Naive thymus-derived CD4-positive, alpha-beta T cell (primary cell): ENCODE results near the gene ANO4. TPM values are rescaled to one million over a fixed set of nuclear protein-coding genes. Genes with fewer than 3 reads are reported as not detected.
"Not testable (repeated sequence)": the region's sequence is repeated elsewhere in the genome, so short reads cannot be mapped to it uniquely, and the experiment has no call there.

Experiments
- ATAC-seq: fragments of 150-1000 bp; cut with Tn5 transposase; 2 replicates; pipeline ENCODE4 v1.10.0; 2021; ENCODE audit warnings: mild to moderate bottlenecking, moderate library complexity
- CTCF ChIA-PET: fragments of 350-600 bp; sonication (Branson Sonifier 250); formaldehyde crosslinking; loops from one replicate; lab custom pipeline; 2021; ENCODE audit warnings: antibody characterized with exemption; lab: Charles Lee
- POLR2A ChIA-PET: fragments of 350-600 bp; sonication (Branson Sonifier 250); formaldehyde crosslinking; loops from one replicate; lab custom pipeline; 2021; ENCODE audit warnings: antibody characterized with exemption, inconsistent platforms; lab: Charles Lee
- DNase-seq, 9 donors: peaks; one replicate each; pipeline versions ENCODE4 v3.0.0 to v3.0.0-alpha.2; 2020 to 2022; ENCODE audit warnings: mixed read lengths in 1 of 9
- H3K27ac ChIP-seq: one replicate; pipeline ENCODE4 v1.7.0; 2013; ENCODE audit warnings: mild to moderate bottlenecking, low read depth, low read length, moderate library complexity
- H3K27me3 ChIP-seq, 2 donors: one replicate each; pipeline ENCODE4 v1.7.0; 2013; ENCODE audit warnings: low read length in 2 of 2, mild to moderate bottlenecking in 2 of 2, moderate library complexity in 2 of 2; ENCODE audit not compliant: control insufficient read depth in 2 of 2, insufficient read depth in 2 of 2
- H3K36me3 ChIP-seq, 3 experiments: 1 replicate in 2 of 3; 2 replicates in 1 of 3; pipeline ENCODE4 v1.7.0; 2013; ENCODE audit warnings: low read length in 3 of 3, mild to moderate bottlenecking in 3 of 3, moderate library complexity in 1 of 3; ENCODE audit not compliant: insufficient read depth in 3 of 3, control insufficient read depth in 2 of 3
- H3K4me1 ChIP-seq, 2 donors: one replicate each; pipeline ENCODE4 v1.7.0; 2013; ENCODE audit warnings: low read length in 2 of 2, mild to moderate bottlenecking in 2 of 2, moderate library complexity in 1 of 2; ENCODE audit not compliant: control insufficient read depth in 2 of 2, insufficient read depth in 2 of 2
- H3K4me3 ChIP-seq: 2 replicates; pipeline ENCODE4 v1.7.0; 2013; ENCODE audit warnings: mild to moderate bottlenecking, low read length
- H3K9me3 ChIP-seq, 3 experiments: 1 replicate in 2 of 3; 2 replicates in 1 of 3; pipeline ENCODE4 v1.7.0; 2013; ENCODE audit warnings: low read length in 3 of 3; ENCODE audit not compliant: control insufficient read depth in 2 of 3
- H3K27ac Mint-ChIP-seq, 9 donors: one replicate each; pipeline ENCODE4 v1.8.0; 2020 to 2022; ENCODE audit warnings: mixed read lengths in 9 of 9, mild to moderate bottlenecking in 8 of 9, moderate library complexity in 5 of 9, inconsistent platforms in 2 of 9
- H3K27me3 Mint-ChIP-seq, 5 donors: one replicate each; pipeline ENCODE4 v1.8.0; 2021 to 2022; ENCODE audit warnings: mixed read lengths in 5 of 5, mild to moderate bottlenecking in 1 of 5
- H3K36me3 Mint-ChIP-seq, 5 donors: one replicate each; pipeline ENCODE4 v1.8.0; 2020 to 2022; ENCODE audit warnings: mixed read lengths in 5 of 5, mild to moderate bottlenecking in 3 of 5, inconsistent platforms in 1 of 5
- H3K4me1 Mint-ChIP-seq, 7 donors: one replicate each; pipeline ENCODE4 v1.8.0; 2020 to 2022; ENCODE audit warnings: mixed read lengths in 7 of 7, mild to moderate bottlenecking in 3 of 7, inconsistent platforms in 1 of 7
- H3K4me3 Mint-ChIP-seq, 10 donors: one replicate each; pipeline ENCODE4 v1.8.0; 2020 to 2022; ENCODE audit warnings: mild to moderate bottlenecking in 10 of 10, mixed read lengths in 10 of 10, moderate library complexity in 6 of 10, inconsistent platforms in 2 of 10
- H3K9me3 Mint-ChIP-seq, 11 donors: one replicate each; pipeline ENCODE4 v1.8.0; 2020 to 2022; ENCODE audit warnings: mixed read lengths in 11 of 11, mild to moderate bottlenecking in 4 of 11, inconsistent platforms in 1 of 11, moderate library complexity in 1 of 11
- intact Hi-C, 2 donors: fragments of 100-400 bp; cut with micrococcal nuclease; formaldehyde crosslinking; loops; one replicate each; pipeline ENCODE4 v1.15.1; 2023
- polyA plus RNA-seq, 2 donors: library from polyadenylated mRNA; unstranded; fragments of 300-500 nt; fragmentation: Illumina TruSeq; gene quantifications; one replicate each; pipeline ENCODE4 v1.2.3, GENCODE V29; 2021
- total RNA-seq, 6 experiments: library from RNA in 5 of 6; stranded (reverse) in 5 of 6; gene quantifications; 1 replicate in 5 of 6; 2 replicates in 1 of 6; pipeline ENCODE4 v1.2.3 and lab custom pipeline; 2021 to 2026

Gene ANO4
- total and polyA plus RNA-seq, 7 experiments from 2014 or later: not detected

DNA sequence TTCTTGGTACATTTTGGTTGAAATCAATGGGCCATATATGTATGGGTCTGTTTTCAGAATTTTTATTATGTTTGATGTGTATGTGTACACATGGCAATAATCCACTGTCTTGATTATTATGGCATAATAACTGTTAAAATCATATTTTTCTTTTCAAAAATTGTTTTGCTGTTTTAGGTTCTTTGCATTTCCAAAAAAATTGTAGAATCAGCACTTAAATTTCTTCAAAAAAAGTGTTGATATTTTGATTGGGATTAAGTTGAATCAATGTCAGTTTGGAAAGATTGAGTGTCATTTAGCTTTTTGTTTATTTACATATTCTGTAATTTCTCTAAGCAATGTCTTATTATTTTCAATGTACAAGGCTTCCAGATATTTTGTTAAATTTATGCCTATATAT, 261.4 kb downstream of the ANO4 start:
- POLR2A ChIA-PET: no interaction called here
- CTCF ChIA-PET: no interaction called here
- intact Hi-C loops: no loop called here

DNA sequence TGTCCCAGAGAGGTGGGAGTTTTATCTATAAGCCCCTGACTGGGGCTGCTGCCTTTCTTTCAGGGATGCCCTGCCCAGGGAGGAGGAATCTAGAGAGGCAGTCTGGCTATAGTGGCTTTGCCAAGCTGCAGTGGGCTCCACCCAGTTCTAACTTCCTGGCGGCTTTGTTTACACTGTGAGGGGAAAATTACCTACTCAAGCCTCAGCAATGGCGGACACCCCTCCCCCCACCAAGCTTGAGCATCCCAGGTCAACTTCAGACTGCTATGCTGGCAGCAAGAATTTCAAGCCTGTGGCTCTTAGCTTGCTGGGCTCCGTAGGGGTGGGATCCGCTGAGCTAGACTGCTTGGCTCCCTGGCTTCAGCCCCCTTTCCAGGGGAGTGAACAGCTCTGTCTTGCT, 267.9 kb downstream of the ANO4 start:
- H3K27ac ChIP-seq, POLR2A ChIA-PET, H3K36me3 ChIP-seq, H3K27ac Mint-ChIP-seq, H3K36me3 Mint-ChIP-seq, ATAC-seq, H3K4me1 Mint-ChIP-seq, H3K27me3 ChIP-seq, intact Hi-C loops, H3K4me3 Mint-ChIP-seq, CTCF ChIA-PET, H3K4me3 ChIP-seq, H3K4me1 ChIP-seq, H3K9me3 ChIP-seq, DNase-seq: not testable (repeated sequence)
- Mint-ChIP-seq H3K27me3 (peaks cover 0 to 20% (median 5%) of the 10 kb centered on the region in 5 donors), H3K9me3 (peaks cover 0 to 25% (median 9%) of the 10 kb centered on the region in 11 donors)

More for the DNA sequence above, 261.4 kb downstream of the ANO4 start:
- Histone ChIP-seq H3K4me1 (no peaks in the 10 kb centered on the region), H3K27ac (no peak overlapping the region), H3K36me3 (no peaks in the 10 kb centered on the region), H3K27me3 (no peaks in the 10 kb centered on the region), H3K4me3 (no peak overlapping the region), H3K9me3 (no peaks in the 10 kb centered on the region)
- no peaks in the 10 kb centered on the region for H3K27me3 Mint-ChIP-seq
- no peaks in the 10 kb centered on the region for H3K36me3 Mint-ChIP-seq
- H3K4me3 Mint-ChIP-seq: no peak overlapping the region
- ATAC-seq (no peak), DNase-seq (no peak)
- no peak overlapping the region for H3K27ac Mint-ChIP-seq
- H3K4me1 Mint-ChIP-seq: no peaks in the 10 kb centered on the region
- peaks cover 0 to 20% (median 10%) of the 10 kb centered on the region in 11 donors for H3K9me3 Mint-ChIP-seq

DNA sequence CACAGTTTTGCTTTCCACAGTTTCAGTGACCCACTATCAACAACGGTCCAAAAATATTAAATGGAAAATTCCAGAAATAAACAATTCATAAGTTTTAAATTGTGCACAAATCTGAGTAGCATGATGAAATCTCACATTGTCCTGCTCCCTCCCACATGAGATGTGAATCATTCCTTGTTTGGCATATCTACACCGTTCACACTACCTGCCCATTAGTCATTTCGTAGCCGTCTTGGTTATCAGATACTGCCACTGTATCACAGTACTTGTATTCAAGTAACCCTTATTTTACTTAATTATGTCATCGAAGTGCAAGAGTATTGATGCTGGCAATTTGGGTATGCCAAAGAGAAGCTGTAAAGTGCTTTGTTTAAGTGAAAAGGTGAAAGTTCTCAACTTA, 270.1 kb downstream of the ANO4 start:
- Mint-ChIP-seq H3K27ac (no peak overlapping the region), H3K9me3 (peaks cover 0 to 16% (median 4%) of the 10 kb centered on the region in 11 donors), H3K4me1 (no peaks in the 10 kb centered on the region), H3K4me3 (no peak overlapping the region), H3K36me3 (no peaks in the 10 kb centered on the region), H3K27me3 (peaks cover 0 to 20% (median 5%) of the 10 kb centered on the region in 5 donors)
- DNase-seq (no peak), ATAC-seq (no peak)
- Histone ChIP-seq H3K4me3 (no peak overlapping the region), H3K4me1 (no peaks in the 10 kb centered on the region), H3K27ac (no peak overlapping the region), H3K36me3 (no peaks in the 10 kb centered on the region), H3K27me3 (no peaks in the 10 kb centered on the region), H3K9me3 (no peaks in the 10 kb centered on the region)
- intact Hi-C loops: no loop called here
- POLR2A ChIA-PET: no interaction called here
- CTCF ChIA-PET: no interaction called here

DNA sequence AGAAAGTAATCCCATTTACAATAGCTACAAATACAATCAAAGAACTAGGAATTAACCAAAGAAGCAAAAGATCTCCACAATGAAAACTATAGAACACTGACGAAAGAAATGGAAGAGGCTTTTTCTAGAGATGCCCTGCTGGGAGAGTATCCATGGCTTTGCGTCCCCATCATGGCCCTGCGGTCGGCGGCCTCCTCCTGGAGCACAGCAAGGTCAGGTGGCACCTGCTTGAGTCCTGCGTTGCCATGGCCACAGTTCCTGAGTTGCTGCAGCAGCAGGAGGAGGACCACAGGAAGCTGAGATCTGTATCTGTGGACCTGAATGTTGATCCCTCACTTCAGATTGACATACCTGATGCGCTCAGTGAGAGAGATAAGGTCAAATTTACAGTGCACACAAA, 271.9 kb downstream of the ANO4 start:
- no peak overlapping the region for H3K4me3 ChIP-seq
- DNase-seq: no peak
- CTCF ChIA-PET: no interaction called here
- no peaks in the 10 kb centered on the region for H3K9me3 ChIP-seq
- Mint-ChIP-seq H3K4me3 (no peak overlapping the region), H3K27ac (no peak overlapping the region), H3K36me3 (no peaks in the 10 kb centered on the region), H3K4me1 (no peaks in the 10 kb centered on the region), H3K27me3 (peaks cover 0 to 20% (median 5%) of the 10 kb centered on the region in 5 donors), H3K9me3 (peaks cover 0 to 12% (median 5%) of the 10 kb centered on the region in 11 donors)
- no peaks in the 10 kb centered on the region for H3K27me3 ChIP-seq
- ATAC-seq: no peak
- POLR2A ChIA-PET: no interaction called here
- intact Hi-C loops: no loop called here
- H3K36me3 ChIP-seq: no peaks in the 10 kb centered on the region
- no peaks in the 10 kb centered on the region for H3K4me1 ChIP-seq
- no peak overlapping the region for H3K27ac ChIP-seq

DNA sequence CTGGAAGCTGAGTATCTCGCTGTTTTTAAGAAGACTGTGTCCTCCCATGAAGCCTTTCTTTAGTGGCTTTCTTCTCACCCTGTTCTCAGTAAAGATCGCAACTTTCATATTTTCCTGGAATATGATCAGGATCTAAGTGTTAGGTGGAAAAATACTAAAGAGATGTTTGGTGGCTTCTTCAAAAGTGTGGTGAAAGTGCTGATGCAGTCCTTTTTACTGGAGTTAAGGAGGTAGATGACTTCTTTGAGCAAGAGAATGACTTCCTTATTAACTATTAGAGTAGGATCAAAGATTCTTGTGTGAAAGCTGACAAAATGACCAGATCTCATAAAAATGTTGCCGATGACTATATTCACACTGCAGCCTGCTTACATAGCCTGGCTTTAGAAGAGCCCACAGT, 273.8 kb downstream of the ANO4 start:
- Mint-ChIP-seq H3K27ac (no peak overlapping the region), H3K9me3 (peaks cover 0 to 20% (median 6%) of the 10 kb centered on the region in 11 donors), H3K4me3 (no peak overlapping the region), H3K36me3 (no peaks in the 10 kb centered on the region), H3K4me1 (no peaks in the 10 kb centered on the region), H3K27me3 (peaks cover 0 to 18% (median 5%) of the 10 kb centered on the region in 5 donors)
- ChIA-PET CTCF (no interaction called here), POLR2A (no interaction called here)
- Histone ChIP-seq H3K9me3 (no peaks in the 10 kb centered on the region), H3K4me3 (no peak overlapping the region), H3K27me3 (no peaks in the 10 kb centered on the region), H3K4me1 (no peaks in the 10 kb centered on the region), H3K36me3 (no peaks in the 10 kb centered on the region), H3K27ac (no peak overlapping the region)
- intact Hi-C loops: no loop called here
- DNase-seq (no peak), ATAC-seq (no peak)

DNA sequence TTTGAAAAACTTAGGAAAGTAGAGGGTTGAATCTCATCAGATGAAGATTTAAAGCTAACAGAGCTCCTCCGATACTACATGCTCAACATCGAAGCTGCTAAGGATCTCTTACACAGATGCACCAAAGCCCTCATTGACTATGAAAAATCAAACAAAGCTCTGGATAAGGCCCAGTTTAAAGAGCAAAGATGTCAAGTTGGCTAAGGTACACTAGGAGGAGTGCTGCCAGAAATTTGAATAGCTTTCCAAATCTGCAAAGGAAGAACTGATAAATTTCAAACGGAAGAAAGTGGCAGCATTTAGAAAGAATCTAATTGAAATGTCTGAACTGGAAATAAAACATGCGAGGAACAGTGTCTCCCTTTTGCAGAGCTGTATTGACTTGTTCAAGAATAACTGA, 274.3 kb downstream of the ANO4 start:
- H3K4me3 ChIP-seq: no peak overlapping the region
- H3K9me3 ChIP-seq: no peaks in the 10 kb centered on the region
- H3K36me3 ChIP-seq: no peaks in the 10 kb centered on the region
- H3K27me3 Mint-ChIP-seq: peaks cover 0 to 14% (median 3%) of the 10 kb centered on the region in 5 donors
- no peak overlapping the region for H3K4me3 Mint-ChIP-seq
- no peaks in the 10 kb centered on the region for H3K27me3 ChIP-seq
- ATAC-seq: no peak
- POLR2A ChIA-PET: no interaction called here
- intact Hi-C loops: no loop called here
- H3K9me3 Mint-ChIP-seq: peaks cover 0 to 19% (median 5%) of the 10 kb centered on the region in 11 donors
- CTCF ChIA-PET: no interaction called here
- no peak overlapping the region for H3K27ac ChIP-seq
- H3K36me3 Mint-ChIP-seq: no peaks in the 10 kb centered on the region
- DNase-seq: no peak
- no peak overlapping the region for H3K27ac Mint-ChIP-seq
- H3K4me1 Mint-ChIP-seq: no peaks in the 10 kb centered on the region
- H3K4me1 ChIP-seq: no peaks in the 10 kb centered on the region

DNA sequence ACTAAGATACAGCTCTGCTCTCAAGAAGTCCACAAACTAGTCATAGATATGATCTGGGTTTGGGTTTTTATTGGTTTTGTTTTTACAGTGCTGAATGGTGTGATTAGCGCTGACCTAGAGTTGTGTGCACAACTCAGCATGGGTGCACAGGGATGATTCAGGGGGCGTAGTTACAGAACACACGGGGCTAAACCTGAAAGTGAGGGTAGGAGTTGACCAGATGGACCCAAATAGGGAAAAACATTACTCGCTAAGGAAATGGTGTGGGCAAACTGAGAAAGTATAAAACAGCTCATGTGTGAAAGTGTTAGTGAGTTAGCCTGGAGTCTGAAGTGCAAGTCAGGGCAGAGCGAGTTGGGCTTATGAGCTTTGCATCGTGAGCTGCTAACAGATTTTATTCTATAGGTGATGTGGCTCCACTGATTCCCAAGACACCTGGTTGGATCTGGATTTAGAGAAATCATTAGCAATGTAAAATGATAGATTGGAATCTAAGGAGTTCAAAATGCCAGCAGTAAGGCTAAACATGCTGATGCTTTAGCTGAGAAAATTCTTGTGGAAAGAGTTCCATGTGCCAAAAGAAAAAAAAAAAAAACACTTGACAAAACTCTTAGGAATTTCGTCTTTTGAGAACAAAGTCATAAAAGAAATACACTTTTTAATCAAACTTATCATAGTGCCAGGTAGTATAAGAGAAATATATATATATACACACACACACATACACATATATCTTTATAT, 280.5 kb downstream of the ANO4 start:
- H3K27me3 ChIP-seq: no peaks in the 10 kb centered on the region
- H3K4me3 ChIP-seq: no peak overlapping the region
- no peak for DNase-seq
- H3K4me3 Mint-ChIP-seq: no peak overlapping the region
- no peaks in the 10 kb centered on the region for H3K27me3 Mint-ChIP-seq
- no peaks in the 10 kb centered on the region for H3K36me3 ChIP-seq
- peaks cover 0 to 20% (median 0%) of the 10 kb centered on the region in 7 donors for H3K4me1 Mint-ChIP-seq
- no peaks in the 10 kb centered on the region for H3K4me1 ChIP-seq
- CTCF ChIA-PET: no interaction called here
- POLR2A ChIA-PET: no interaction called here
- no peak overlapping the region for H3K27ac Mint-ChIP-seq
- no peak overlapping the region for H3K27ac ChIP-seq
- no peaks in the 10 kb centered on the region for H3K36me3 Mint-ChIP-seq
- no peaks in the 10 kb centered on the region for H3K9me3 ChIP-seq
- H3K9me3 Mint-ChIP-seq: peaks cover 0 to 10% (median 4%) of the 10 kb centered on the region in 11 donors
- ATAC-seq: no peak
- intact Hi-C loops: no loop called here
